ENCODE data around the gene UBASH3A. TPM values are rescaled to one million over a fixed set of nuclear protein-coding genes. Genes with fewer than 3 reads are reported as not detected.

UBASH3A gene
- total RNA-seq, 1 donor from 2014 or later: not detected

Small RNA genes within 50 kb of the gene (small RNA-seq; reads per million reads assigned to genes)
- not detected for gene RNU6-1149P

Other genes starting within 250 kb of the UBASH3A start
- 13.0 TPM for gene ABCG1, start 184.8 kb upstream of the UBASH3A start, total RNA-seq
- gene TFF3, start 88.5 kb upstream of the UBASH3A start, total RNA-seq: not detected
- gene TFF2, start 52.9 kb upstream of the UBASH3A start, total RNA-seq: not detected
- gene TFF1, start 37.4 kb upstream of the UBASH3A start, total RNA-seq: not detected
- not detected for gene TMPRSS3, start 7.8 kb upstream of the UBASH3A start, total RNA-seq
- gene RSPH1, start 92.3 kb downstream of the UBASH3A start, total RNA-seq: 0.41 TPM
- 32.2 TPM for gene SLC37A1, start 110.0 kb downstream of the UBASH3A start, total RNA-seq
- 13.0 TPM for gene PDE9A, start 249.7 kb downstream of the UBASH3A start, total RNA-seq